ENCODE data around the gene TRPM7. TPM values are rescaled to one million over a fixed set of nuclear protein-coding genes. Genes with fewer than 3 reads are reported as not detected.

Gene TRPM7
- total and polyA plus RNA-seq, 2 experiments from 2014 or later, result 10.2 to 47.8 TPM

GRCh38 chr15:50549326-50549725 lies 137.3 kb downstream of the TRPM7 start:
- Histone ChIP-seq H3K36me3 (no peaks in the 10 kb centered on the region), H3K4me3 (no peak overlapping the region), H3K27ac (no peak overlapping the region), H3K4me1 (ENCODE audit: low read depth) (no peaks in the 10 kb centered on the region), H3K9me3 (ENCODE audit: low read depth) (no peaks in the 10 kb centered on the region), H3K27me3 (no peaks in the 10 kb centered on the region)
- DNase-seq (ENCODE audit: low read depth in 1 of 2, low spot score in 1 of 2), result no peak
- no peak for TF ChIP-seq CTCF (IDR thresholded peaks at IDR 0.05; ENCODE audit: low read depth, low read length)

DNA sequence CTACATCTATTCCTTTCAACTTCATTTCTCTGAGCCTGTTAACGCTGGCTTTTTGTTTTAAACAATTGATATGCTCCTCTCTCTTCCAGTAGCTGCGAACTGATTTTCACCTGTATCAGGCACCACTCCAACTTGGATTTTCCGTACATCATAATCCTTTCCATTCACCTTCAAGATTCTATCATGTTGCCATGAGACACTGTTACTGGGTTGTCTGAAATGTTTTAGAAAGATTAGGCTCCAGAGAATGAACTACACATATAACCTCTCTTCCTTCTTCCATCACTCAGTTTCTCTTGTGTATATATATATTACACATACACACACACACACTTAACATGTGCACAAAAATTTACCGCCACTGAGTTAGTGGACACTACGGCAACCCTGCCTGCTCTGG lies 140.0 kb downstream of the TRPM7 start, which contains the start of gene USP50:
Gene USP50 (minus strand): TSS at position 101 of the 400 bp plus-strand sequence. CDS start 141 bp downstream, outside the sequence.
- Histone ChIP-seq H3K4me3 (no peak within 1 kb of the TSS), H3K9me3 (ENCODE audit: low read depth) (no peaks in the 10 kb centered on the region), H3K27ac (no peak within 1 kb of the TSS), H3K4me1 (ENCODE audit: low read depth) (no peaks in the 10 kb centered on the region), H3K27me3 (no peaks in the 10 kb centered on the region), H3K36me3 (no peaks in the 10 kb centered on the region)
- TF ChIP-seq CTCF (IDR thresholded peaks at IDR 0.05; ENCODE audit: low read depth, low read length), result no peak
- no peak for DNase-seq (ENCODE audit: low read depth in 1 of 2, low spot score in 1 of 2)

DNA sequence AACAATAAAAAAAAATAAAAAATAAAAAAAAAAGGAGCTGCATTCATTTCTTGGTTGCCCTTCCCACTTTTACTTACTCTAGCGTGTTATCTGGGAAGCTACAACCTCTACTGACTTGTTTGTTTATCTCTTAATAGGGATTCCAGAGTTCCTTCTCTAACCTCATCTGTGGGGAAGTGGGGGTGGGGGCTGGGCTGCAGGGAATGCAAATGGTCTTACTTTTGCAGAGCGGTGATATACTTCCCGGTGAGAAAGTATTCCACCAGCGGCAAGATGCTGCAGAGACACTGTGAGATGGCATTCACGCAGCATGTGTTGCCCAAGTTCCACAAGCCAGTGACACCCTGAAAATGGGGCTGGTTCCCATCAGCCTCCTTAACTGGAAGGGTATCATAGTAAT lies 142.2 kb downstream of the TRPM7 start:
- no peak for TF ChIP-seq CTCF (IDR thresholded peaks at IDR 0.05; ENCODE audit: low read depth, low read length)
- no peak for DNase-seq (ENCODE audit: low read depth in 1 of 2, low spot score in 1 of 2)
- H3K36me3 ChIP-seq, result no peaks in the 10 kb centered on the region

DNA sequence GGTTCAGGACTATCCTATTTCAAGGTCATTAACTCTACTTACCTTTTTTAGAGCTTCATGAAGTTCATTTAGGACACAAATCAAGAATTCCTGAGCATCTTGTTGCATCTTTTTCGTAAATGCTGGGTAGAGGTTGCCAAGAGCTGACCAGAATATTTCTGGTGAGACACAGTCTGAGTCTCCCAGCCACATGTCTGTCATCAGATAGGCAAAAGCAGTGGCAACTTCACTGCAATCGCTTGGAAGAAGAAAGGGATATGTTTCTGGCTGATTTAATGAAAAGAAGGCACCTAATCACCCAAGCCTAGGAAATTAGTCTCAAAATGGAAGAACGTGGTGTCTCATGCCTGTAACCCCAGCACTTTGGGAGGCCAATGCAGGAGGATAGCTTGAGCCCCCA lies 143.0 kb downstream of the TRPM7 start:
- no peak for TF ChIP-seq CTCF (IDR thresholded peaks at IDR 0.05; ENCODE audit: low read depth, low read length)
- Histone ChIP-seq H3K9me3 (ENCODE audit: low read depth) (no peaks in the 10 kb centered on the region), H3K36me3 (no peaks in the 10 kb centered on the region), H3K4me1 (ENCODE audit: low read depth) (no peaks in the 10 kb centered on the region), H3K4me3 (no peak overlapping the region), H3K27me3 (no peaks in the 10 kb centered on the region), H3K27ac (no peak overlapping the region)
- DNase-seq (ENCODE audit: low read depth in 1 of 2, low spot score in 1 of 2), result no peak

More for the DNA sequence above, 142.2 kb downstream of the TRPM7 start:
- Histone ChIP-seq H3K27ac (no peak overlapping the region), H3K4me1 (ENCODE audit: low read depth) (no peaks in the 10 kb centered on the region), H3K4me3 (no peak overlapping the region), H3K9me3 (ENCODE audit: low read depth) (no peaks in the 10 kb centered on the region), H3K27me3 (no peaks in the 10 kb centered on the region)

GRCh38 chr15:50542887-50543210 lies 143.7 kb downstream of the TRPM7 start:
- no peak for TF ChIP-seq CTCF (IDR thresholded peaks at IDR 0.05; ENCODE audit: low read depth, low read length)
- no peaks in the 10 kb centered on the region for H3K4me1 ChIP-seq (ENCODE audit: low read depth)
- DNase-seq (ENCODE audit: low read depth in 1 of 2, low spot score in 1 of 2), result peak in 1 of 2 donors; percentile 14
- no peaks in the 10 kb centered on the region for H3K27me3 ChIP-seq
- no peaks in the 10 kb centered on the region for H3K36me3 ChIP-seq
- no peaks in the 10 kb centered on the region for H3K9me3 ChIP-seq (ENCODE audit: low read depth)
- no peak overlapping the region for H3K4me3 ChIP-seq
- H3K27ac ChIP-seq, result no peak overlapping the region

DNA sequence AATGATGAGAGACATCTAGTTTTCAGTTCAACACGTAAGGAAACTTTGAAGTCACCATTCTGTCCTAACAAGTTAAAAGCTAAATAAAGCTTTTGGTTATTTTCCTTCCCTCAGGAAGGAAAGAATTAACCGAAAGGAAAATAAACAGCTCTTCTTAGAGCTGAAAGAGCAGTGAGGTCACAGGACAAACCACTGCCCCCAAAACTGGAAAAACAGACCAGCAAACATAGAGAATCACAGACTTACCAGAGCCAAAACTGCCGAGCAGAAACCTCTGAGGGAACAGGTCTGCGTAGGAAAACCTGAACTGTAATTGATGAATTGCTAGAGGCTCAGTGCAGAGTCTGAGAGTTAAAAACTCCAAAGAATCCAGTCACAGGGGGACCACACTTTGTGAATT lies 154.8 kb downstream of the TRPM7 start:
- Histone ChIP-seq H3K4me1 (ENCODE audit: low read depth) (no peaks in the 10 kb centered on the region), H3K9me3 (ENCODE audit: low read depth) (no peaks in the 10 kb centered on the region), H3K27ac (no peak overlapping the region), H3K36me3 (no peaks in the 10 kb centered on the region), H3K4me3 (no peak overlapping the region), H3K27me3 (no peaks in the 10 kb centered on the region)
- DNase-seq (ENCODE audit: low read depth in 1 of 2, low spot score in 1 of 2), result no peak
- no peak for TF ChIP-seq CTCF (IDR thresholded peaks at IDR 0.05; ENCODE audit: low read depth, low read length)
